Measurements from ENCODE around the gene SUSD2.

The SUSD2 gene

GRCh38 chr22:24183321-24184031, 2.2 kb downstream of the SUSD2 start:
- in situ Hi-C loops (cut with MboI; ENCODE audit: low sequenced_read_pairs), result no loop called here
- Histone ChIP-seq H3K4me1 (no peaks in the 10 kb centered on the region), H3K4me3 (no peak overlapping the region), H3K9me3 (no peaks in the 10 kb centered on the region), H3K36me3 (replicated peaks) (no peaks in the 10 kb centered on the region), H3K27me3 (ENCODE audit: low read depth) (no peaks in the 10 kb centered on the region)
- DNase-seq (ENCODE audit: low spot score in 2 of 2), result no peak

- in situ Hi-C loops (cut with MboI; ENCODE audit: low sequenced_read_pairs), result no loop called here
- no peaks in the 10 kb centered on the region for H3K27me3 ChIP-seq (ENCODE audit: low read depth)
- H3K4me1 ChIP-seq, result no peaks in the 10 kb centered on the region
- H3K36me3 ChIP-seq (replicated peaks), result no peaks in the 10 kb centered on the region
- no peaks in the 10 kb centered on the region for H3K9me3 ChIP-seq
- DNase-seq (ENCODE audit: low spot score in 2 of 2), result no peak
- H3K4me3 ChIP-seq, result no peak overlapping the region
Observed at GRCh38 chr22:24184057-24184798, 2.9 kb downstream of the SUSD2 start.

- H3K4me3 ChIP-seq, result no peak overlapping the region
- in situ Hi-C loops (cut with MboI; ENCODE audit: low sequenced_read_pairs), result no loop called here
- no peak for DNase-seq (ENCODE audit: low spot score in 2 of 2)
- H3K9me3 ChIP-seq, result no peaks in the 10 kb centered on the region
- no peaks in the 10 kb centered on the region for H3K4me1 ChIP-seq
- no peaks in the 10 kb centered on the region for H3K36me3 ChIP-seq (replicated peaks)
- H3K27me3 ChIP-seq (ENCODE audit: low read depth), result no peaks in the 10 kb centered on the region
Observed at GRCh38 chr22:24185001-24185500, 3.8 kb downstream of the SUSD2 start.

GRCh38 chr22:24185501-24186351, 4.4 kb downstream of the SUSD2 start:
- no peak for DNase-seq (ENCODE audit: low spot score in 2 of 2)
- Histone ChIP-seq H3K4me3 (no peak overlapping the region), H3K4me1 (no peaks in the 10 kb centered on the region), H3K36me3 (replicated peaks) (no peaks in the 10 kb centered on the region), H3K27me3 (ENCODE audit: low read depth) (no peaks in the 10 kb centered on the region), H3K9me3 (no peaks in the 10 kb centered on the region)
- in situ Hi-C loops (cut with MboI; ENCODE audit: low sequenced_read_pairs), result no loop called here

DNA sequence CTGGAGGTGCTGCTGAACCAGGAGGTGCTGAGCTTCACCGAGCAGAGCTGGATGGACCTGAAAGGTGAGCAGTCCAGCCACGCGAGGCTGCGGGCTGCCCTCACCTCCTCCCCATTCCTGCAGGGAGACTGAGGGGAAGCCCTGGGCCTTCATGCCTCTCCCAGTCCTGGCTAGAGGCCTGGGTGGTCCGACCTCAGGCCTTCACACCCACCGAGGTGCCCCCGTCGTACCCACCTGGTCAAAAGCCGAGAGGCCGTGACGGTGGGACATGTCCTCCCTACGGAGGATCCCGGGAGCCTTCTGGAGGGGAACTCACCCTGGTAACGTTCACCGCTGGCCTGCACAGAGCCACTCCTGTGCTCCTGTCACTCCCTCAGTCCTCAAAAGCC, 5.1 kb downstream of the SUSD2 start:
- DNase-seq (ENCODE audit: low spot score in 2 of 2), result no peak
- Histone ChIP-seq H3K4me1 (no peaks in the 10 kb centered on the region), H3K4me3 (no peak overlapping the region), H3K36me3 (replicated peaks) (no peaks in the 10 kb centered on the region), H3K9me3 (no peaks in the 10 kb centered on the region), H3K27me3 (ENCODE audit: low read depth) (no peaks in the 10 kb centered on the region)
- in situ Hi-C loops (cut with MboI; ENCODE audit: low sequenced_read_pairs), result no loop called here

- Histone ChIP-seq H3K36me3 (replicated peaks) (no peaks in the 10 kb centered on the region), H3K4me3 (no peak overlapping the region)
- in situ Hi-C loops (cut with MboI; ENCODE audit: low sequenced_read_pairs), result no loop called here
Observed at GRCh38 chr22:24186892-24187670, 5.8 kb downstream of the SUSD2 start.

DNA sequence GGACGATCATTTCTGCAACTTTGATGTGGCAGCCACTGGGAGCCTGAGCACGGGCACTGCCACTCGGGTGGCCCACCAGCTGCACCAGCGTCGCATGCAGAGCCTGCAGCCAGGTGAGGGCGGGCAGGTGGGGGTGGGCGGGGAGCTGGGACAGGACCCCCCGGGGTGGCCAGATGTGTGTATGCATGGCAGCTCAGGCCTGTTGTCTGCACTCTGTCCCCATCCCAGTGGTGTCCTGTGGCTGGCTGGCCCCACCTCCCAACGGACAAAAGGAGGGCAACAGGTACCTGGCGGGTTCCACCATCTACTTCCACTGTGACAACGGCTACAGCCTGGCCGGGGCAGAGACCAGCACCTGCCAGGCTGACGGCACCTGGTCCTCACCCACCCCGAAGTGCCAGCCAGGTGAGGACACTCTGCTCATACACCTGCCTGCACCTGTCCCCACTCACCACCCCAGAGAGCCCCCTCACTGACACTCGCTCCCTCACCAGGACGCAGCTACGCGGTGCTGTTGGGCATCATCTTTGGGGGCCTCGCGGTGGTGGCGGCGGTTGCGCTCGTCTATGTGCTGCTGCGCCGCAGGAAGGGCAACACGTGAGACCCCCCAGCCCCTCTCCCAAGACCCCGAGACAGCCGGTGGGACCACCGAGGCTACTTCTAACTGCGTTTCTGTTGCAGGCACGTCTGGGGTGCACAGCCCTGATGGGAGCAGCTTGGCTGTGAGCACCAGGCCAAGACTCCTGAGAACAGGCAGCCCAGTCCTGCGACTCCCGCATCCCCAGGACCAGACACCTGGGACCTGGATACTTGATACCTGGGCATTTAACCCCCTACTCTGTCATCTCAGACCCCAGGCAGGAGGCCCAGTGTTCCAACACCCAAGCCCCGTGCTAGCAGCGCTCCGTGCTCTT, 6.7 kb downstream of the SUSD2 start:
- H3K4me1 ChIP-seq, result no peaks in the 10 kb centered on the region
- in situ Hi-C loops (cut with MboI; ENCODE audit: low sequenced_read_pairs), result no loop called here
- no peak for DNase-seq (ENCODE audit: low spot score in 2 of 2)
- H3K4me3 ChIP-seq, result no peak overlapping the region
- H3K27me3 ChIP-seq (ENCODE audit: low read depth), result no peaks in the 10 kb centered on the region
- no peaks in the 10 kb centered on the region for H3K9me3 ChIP-seq
- H3K36me3 ChIP-seq (replicated peaks), result no peaks in the 10 kb centered on the region

More at GRCh38 chr22:24186892-24187670, 5.8 kb downstream of the SUSD2 start:
- no peaks in the 10 kb centered on the region for H3K4me1 ChIP-seq
- DNase-seq (ENCODE audit: low spot score in 2 of 2), result no peak
- no peaks in the 10 kb centered on the region for H3K27me3 ChIP-seq (ENCODE audit: low read depth)
- no peaks in the 10 kb centered on the region for H3K9me3 ChIP-seq

- Histone ChIP-seq H3K9me3 (no peaks in the 10 kb centered on the region), H3K4me1 (no peaks in the 10 kb centered on the region), H3K36me3 (replicated peaks) (no peaks in the 10 kb centered on the region), H3K4me3 (no peak overlapping the region), H3K27me3 (ENCODE audit: low read depth) (no peaks in the 10 kb centered on the region)
- DNase-seq (ENCODE audit: low spot score in 2 of 2), result no peak
- in situ Hi-C loops (cut with MboI; ENCODE audit: low sequenced_read_pairs), result no loop called here
Observed at GRCh38 chr22:24188705-24189248, 7.5 kb downstream of the SUSD2 start.

DNA sequence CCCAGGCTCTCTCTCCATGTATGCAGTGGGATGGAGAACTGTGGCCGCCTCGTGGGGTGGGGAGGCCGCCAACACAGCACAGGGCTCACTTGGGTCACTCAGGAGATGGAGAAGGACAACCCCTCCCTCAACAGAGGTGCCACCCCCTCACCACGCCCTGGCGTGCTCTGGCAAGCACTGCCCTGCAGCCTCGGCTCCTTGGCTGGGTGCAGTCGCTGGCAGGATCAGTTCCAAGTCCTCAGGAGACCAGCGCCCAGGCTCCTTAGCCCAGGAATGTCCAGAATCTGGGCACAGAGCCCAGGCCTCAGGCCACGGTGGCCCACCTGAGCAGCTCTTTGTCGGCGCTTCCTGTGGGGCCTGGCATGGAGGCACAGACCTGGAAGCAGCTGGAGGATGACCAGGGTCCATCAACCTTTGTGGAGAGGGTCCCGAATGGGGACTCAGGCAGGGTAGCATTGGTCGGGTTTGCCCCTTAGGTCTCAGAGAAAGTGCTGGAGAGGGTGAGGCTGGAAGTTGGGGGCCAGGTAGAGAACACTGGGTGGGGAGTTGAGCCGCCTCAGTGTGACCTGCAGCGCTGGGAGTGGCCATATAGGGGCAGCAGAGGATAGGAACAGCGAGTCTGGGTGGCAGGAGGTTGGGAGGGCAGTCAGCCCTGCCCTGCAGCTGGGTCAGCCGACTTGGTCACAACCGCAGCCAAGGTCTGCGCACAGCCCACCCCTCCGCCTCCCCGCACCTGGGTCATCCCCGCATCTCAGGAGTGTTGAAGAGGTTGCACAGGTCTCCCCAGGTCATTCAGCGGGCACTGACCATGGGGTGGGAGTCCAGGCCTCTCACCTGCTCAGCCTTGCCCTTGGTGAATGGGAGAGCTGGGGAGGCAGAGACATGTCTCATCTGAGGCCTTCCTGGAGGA, 8.2 kb downstream of the SUSD2 start:
- no peaks in the 10 kb centered on the region for H3K4me1 ChIP-seq
- H3K4me3 ChIP-seq, result no peak overlapping the region
- in situ Hi-C loops (cut with MboI; ENCODE audit: low sequenced_read_pairs), result loop anchor here (10.0 kb wide), 1 partner anchor 55 kb away; the partner anchor contains the start of gene GGT5
- peak; percentile 48 to 84 for DNase-seq (ENCODE audit: low spot score in 2 of 2)
- H3K9me3 ChIP-seq, result no peaks in the 10 kb centered on the region
- no peaks in the 10 kb centered on the region for H3K27me3 ChIP-seq (ENCODE audit: low read depth)
- H3K36me3 ChIP-seq (replicated peaks), result no peaks in the 10 kb centered on the region

- Histone ChIP-seq H3K9me3 (no peaks in the 10 kb centered on the region), H3K4me1 (no peaks in the 10 kb centered on the region), H3K27me3 (ENCODE audit: low read depth) (no peaks in the 10 kb centered on the region), H3K4me3 (no peak overlapping the region), H3K36me3 (replicated peaks) (no peaks in the 10 kb centered on the region)
- in situ Hi-C loops (cut with MboI; ENCODE audit: low sequenced_read_pairs), result loop anchor here (10.0 kb wide), 1 partner anchor 55 kb away; the partner anchor contains the start of gene GGT5
- DNase-seq (ENCODE audit: low spot score in 2 of 2), result no peak
Observed at GRCh38 chr22:24190159-24190540, 8.9 kb downstream of the SUSD2 start.

- H3K4me1 ChIP-seq, result no peaks in the 10 kb centered on the region
- in situ Hi-C loops (cut with MboI; ENCODE audit: low sequenced_read_pairs), result loop anchor here (10.0 kb wide), 1 partner anchor 54 kb away; the partner anchor contains the start of gene GGT5
- no peaks in the 10 kb centered on the region for H3K27me3 ChIP-seq (ENCODE audit: low read depth)
- no peak for DNase-seq (ENCODE audit: low spot score in 2 of 2)
- no peak overlapping the region for H3K4me3 ChIP-seq
- H3K9me3 ChIP-seq, result no peaks in the 10 kb centered on the region
- H3K36me3 ChIP-seq (replicated peaks), result no peaks in the 10 kb centered on the region
Observed at GRCh38 chr22:24190596-24191208, 9.4 kb downstream of the SUSD2 start.
